ENCODE measurements around the gene PRSS53.

GRCh38 chr16:31078597-31079341 is 10.0 kb downstream of the PRSS53 start:
- TF ChIP-seq CTCF (IDR thresholded peaks at IDR 0.05; ENCODE audit: low read length) (no peak), EZH2phosphoT487 (IDR thresholded peaks at IDR 0.05; ENCODE audit: low read length) (no peak)
